Daoy (cell line): ENCODE measurements around the gene DCTN2. TPM values are rescaled to one million over a fixed set of nuclear protein-coding genes. Genes with fewer than 3 reads are reported as not detected.
"Not testable (repeated sequence)": the region's sequence is repeated elsewhere in the genome, so short reads cannot be mapped to it uniquely, and the experiment has no call there.

Source experiments
- DNase-seq: peaks from one replicate; pipeline ENCODE4 v3.0.0-alpha.2; 2015; ENCODE audit warnings: low read depth
- total RNA-seq: library from RNA; depleted of rRNA; stranded (reverse); fragments of >200 nt; shearing (Covaris generic); gene quantifications from 2 replicates; pipeline ENCODE4 v1.2.3, GENCODE V29; 2014

Gene DCTN2
- total RNA-seq, 1 experiment from 2014 or later: 108 TPM

DNA sequence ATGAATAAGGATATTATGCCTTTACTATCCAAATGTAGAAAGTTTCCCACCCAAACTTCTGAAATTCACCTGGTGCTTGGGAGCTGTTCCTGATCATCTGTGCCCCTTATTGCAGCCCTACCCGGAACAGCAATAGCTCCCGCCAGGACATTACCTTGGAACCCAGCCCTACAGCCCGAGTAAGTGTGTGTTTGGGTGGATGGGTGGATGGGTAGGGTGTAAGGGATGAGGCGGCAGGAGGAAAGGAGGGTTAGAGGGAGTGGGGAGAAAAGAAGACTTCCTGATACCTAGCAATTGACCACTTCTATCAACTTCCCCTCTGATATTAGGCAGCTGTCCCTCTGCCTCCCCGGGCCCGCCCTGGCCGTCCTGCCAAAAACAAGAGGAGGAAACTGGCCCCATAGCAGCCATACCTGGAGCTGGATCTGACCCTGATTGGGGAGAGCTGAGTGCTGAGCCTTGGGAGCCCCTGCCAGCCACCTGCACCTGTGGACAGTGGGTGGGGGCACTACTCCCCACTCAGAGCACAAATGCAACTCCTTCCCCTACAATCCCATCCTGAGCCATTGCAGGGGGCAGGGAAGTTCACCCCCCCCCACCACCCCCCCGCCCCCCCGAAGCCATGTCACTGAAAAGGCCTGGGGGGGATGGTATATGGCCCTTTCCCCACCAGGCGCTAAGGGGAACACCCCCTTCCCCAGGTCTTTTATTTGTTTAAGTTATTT, 18.0 kb downstream of the DCTN2 start:
- DNase-seq: no peak

DNA sequence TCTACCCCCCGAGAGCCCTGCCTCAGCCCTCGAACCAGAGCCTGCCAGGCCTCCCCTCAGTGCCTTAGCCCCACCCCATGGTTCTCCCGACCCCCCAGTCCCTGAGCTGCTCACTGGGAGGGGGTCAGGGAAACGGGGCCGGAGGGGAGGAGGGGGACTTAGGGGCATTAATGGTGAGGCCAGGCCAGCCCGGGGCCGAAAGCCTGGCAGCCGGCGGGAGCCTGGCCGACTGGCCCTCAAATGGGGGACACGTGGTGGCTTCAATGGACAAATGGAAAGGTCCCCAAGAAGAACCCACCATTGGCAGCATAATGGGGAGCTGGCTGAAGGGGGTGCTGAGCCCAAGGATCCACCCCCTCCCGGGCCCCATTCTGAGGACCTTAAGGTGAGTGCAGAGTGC, 18.8 kb downstream of the DCTN2 start:
- no peak for DNase-seq

DNA sequence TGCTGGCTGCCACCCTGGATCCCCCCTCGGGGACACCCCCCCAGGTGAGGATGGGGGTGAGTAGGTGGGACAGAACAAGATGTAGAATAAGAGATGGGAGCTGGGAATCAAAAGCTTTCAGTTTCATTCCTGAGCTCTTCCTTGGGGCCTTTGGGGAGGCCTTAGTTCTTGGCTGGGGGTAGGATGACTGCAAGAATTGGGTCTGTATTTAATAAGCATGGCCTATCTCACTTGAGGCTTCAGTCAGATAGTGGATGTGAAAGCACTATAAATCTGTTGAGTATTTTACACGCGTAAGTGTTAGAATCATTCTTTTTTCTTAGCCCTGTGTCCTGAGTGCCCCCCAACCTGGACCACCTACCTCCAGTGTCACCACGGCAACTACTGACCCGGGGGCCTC, 19.8 kb downstream of the DCTN2 start:
- DNase-seq: no peak

DNA sequence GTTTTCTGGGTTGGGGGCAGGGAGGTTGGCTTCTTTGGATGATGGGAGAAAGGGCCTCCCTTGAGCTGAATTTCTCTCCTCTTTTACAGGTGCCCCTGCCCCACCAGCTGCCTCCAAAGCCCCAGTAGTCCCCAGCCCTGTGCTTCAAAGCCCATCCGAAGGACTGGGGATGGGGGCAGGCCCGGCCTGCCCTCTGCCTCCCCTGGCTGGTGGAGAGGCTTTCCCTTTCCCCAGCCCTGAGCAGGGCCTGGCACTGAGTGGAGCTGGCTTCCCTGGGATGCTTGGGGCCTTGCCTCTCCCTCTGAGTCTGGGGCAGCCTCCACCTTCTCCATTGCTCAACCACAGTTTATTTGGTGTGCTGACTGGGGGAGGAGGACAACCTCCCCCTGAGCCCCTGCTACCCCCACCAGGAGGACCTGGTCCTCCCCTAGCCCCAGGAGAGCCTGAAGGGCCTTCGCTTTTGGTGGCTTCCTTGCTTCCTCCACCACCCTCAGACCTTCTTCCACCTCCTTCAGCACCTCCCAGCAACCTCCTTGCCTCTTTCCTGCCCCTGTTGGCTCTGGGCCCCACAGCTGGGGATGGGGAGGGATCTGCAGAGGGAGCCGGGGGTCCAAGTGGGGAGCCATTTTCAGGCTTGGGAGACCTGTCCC, 20.4 kb downstream of the DCTN2 start:
- DNase-seq: no peak

DNA sequence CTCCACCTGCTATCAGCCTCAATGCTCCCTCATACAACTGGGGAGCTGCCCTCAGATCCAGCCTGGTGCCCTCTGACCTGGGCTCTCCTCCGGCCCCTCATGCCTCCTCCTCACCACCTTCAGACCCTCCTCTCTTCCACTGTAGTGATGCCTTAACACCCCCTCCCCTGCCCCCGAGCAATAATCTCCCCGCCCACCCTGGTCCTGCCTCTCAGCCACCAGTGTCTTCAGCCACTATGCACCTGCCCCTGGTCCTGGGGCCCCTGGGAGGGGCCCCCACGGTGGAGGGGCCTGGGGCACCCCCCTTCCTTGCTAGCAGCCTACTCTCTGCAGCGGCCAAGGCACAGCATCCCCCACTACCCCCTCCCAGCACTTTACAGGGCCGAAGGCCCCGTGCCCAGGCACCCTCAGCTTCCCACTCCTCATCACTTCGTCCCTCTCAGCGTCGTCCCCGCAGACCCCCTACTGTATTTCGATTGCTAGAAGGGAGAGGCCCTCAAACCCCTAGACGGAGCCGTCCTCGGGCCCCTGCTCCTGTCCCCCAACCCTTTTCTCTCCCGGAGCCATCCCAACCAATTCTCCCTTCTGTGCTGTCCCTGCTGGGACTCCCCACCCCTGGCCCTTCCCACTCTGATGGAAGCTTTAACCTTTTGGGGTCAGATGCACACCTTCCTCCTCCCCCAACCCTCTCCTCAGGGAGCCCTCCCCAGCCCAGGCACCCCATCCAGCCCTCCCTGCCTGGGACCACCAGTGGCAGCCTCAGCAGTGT, 21.2 kb downstream of the DCTN2 start:
- DNase-seq: no peak

DNA sequence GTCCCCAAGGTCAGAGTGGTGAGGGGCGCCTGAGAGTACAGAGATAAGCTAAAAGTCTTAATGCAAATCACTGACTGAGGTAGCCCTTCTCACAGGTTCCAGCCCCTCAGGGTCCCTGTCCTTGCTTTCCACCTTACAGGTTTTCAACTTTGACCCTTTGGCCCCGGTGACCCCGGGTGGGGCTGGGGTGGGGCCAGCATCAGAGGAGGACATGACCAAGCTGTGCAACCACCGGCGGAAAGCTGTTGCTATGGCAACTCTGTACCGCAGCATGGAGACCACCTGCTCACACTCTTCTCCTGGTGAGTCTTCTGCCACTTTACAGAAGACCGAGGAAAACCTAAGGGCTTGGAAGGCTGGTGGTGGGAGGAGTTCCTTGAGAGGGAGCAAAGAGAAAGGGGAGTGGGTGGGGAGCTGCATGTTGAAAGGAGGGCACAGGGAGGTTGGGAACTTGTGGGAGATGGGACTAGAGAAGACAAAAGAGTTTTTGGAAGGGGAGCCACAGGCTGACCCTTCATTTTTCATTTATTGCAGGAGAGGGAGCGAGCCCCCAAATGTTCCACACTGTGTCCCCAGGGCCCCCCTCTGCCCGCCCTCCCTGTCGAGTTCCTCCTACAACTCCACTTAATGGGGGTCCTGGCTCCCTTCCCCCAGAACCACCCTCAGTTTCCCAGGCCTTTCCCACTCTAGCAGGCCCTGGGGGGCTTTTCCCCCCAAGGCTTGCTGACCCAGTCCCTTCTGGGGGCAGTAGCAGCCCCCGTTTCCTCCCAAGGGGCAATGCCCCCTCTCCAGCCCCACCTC, 22.0 kb downstream of the DCTN2 start:
- DNase-seq: no peak

DNA sequence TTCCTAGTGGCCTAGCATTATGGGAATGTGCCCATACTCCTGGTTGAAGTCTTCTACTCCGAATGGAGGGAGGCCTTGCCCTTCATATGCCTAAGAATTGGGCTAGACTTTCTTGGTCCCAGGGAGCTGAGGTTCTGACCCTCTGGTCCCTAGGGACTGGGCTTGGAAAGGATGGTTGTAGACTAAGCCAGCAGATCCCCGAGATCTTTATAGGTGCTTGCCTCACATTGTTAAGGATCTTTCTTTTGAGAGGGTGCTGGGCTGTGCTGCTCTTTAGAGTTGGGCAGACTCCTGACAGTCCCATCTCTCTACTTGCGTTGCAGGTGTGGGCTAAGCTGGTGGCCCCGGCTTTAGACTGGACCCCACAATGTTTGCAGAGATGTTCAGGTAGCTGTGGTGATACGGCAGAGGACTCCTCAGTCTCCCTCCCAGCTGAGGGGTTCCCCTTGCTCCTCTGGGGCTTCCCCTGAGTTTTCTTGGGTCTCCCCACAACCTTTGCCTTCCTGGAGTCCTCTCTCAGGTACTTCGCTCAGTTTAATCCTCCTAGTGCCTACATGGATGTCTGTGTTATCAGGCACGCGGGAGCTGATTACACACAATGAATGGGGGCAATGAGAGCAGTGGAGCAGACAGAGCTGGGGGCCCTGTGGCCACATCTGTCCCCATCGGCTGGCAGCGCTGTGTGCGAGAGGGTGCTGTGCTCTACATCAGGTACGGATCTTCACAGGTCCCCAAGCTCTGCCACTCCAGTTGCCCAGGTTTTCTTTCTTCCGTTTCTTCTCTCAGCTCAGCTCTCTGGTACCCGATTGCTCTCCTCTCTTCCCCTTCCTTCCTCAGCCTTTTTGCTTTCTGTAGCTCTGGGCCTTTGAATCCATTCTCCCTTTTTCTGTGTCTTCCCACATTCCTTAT, 23.0 kb downstream of the DCTN2 start:
- DNase-seq: no peak

DNA sequence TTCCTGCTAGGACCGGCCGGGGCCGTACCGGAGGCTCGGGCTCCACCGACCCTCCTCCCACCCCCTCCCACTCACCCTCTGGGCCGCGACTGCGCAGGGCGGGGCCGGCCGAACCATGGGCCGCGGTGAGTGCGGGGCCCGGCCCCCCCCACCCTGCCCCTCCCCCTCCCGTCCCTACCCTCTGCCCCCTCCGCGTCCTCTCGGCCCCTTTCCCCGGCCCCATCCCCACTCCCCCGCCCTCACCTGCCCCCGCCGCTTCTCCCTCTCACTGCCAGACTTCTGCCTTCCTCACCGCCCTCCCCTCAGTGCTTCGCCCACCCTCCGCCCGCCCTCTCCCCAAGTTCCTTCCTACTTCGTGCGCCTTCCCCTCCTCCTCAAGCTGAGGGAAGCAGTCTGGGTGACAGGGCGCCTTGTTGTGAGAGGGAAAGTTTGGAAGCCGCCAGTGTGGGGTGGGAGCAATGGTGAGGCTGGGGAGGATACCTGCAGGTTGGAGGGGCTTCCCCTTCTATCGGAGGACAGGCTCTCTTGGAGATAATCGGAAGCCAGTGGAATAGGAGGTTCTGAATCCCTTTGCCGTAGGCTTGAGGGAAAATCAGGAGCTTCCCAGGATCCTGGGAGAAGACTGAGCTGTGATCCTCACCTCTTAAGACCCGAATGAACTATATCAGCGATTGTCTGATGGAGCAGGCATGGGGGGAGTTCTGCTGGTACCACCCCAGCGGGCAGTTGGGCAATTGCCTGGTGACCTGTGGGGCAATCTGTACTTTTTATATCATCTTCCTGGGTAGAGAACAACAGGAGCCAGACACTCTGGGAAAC, 23.9 kb downstream of the DCTN2 start:
- DNase-seq: peak; percentile 54

DNA sequence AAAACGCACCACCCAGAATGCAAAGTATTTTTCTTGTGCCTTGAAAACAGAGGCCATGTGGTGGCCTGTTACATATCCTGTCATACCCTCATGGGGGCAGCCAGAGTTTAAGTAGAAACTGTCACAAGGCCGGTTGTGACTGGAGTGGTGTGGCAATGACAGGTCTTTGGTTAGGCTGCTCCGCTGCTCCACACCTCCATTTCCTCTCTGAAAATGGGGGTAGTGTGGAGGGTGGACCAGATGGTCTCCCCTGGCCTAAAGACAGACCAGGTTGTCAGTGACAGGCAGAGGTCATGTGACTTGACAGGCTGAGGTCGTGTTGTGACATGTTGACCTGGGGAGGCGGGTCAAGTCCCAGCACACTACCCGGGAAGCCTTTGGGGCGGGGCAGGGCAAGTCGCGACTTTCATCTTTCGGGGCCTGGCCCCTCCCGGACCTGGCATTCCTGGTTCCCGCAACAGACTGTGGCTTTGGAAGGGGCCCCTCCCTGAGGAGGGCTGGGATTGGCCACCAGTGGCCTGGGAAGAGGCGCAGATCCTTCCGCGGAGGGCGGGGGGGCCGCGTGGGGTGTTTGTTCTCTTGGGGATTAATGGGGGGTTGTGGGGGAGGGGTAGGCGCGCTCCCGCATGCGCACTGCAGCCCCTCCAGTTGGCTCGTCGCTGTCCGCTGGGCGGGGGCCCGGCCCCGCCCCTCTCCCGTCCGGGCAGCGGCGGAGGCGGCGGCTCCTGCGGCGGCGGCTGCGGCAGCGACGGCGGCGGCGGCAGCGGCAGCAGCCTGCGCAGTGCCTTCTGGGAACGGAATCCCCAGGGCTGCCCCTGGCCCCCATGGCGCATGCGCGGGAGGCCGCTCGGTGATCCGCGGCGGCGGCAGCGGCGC, 24.7 kb downstream of the DCTN2 start, which contains the start of gene MBD6:
TSS of gene MBD6 (plus strand) at position 814 of the 876 bp plus-strand sequence. CDS start 1,480 bp downstream, outside the sequence.
- DNase-seq: peak; percentile 93

DNA sequence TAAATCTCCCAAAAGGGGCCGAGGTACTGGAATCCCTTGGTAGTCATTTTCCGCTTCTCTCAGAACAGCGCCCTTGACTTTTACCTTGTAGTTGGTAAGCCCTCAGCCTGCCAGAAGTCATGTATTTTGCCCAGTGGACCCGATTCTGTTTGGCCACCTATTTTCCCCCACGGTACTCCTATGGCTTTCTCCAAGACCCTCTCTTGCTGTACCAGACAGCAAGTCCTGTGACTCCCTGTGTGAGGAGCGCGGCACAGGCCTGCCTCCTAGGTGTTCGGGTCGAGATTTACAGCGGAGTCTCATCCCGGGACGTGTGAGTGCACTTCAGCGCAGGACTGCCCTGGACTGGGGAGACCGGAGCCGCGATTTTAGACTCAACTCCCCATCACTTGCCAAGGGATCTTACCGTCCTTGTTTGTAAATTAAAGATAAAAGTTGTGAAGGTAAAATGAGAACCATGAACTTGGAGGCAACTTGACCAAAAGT, 25.4 kb downstream of the DCTN2 start:
- DNase-seq: peak; percentile 23

DNA sequence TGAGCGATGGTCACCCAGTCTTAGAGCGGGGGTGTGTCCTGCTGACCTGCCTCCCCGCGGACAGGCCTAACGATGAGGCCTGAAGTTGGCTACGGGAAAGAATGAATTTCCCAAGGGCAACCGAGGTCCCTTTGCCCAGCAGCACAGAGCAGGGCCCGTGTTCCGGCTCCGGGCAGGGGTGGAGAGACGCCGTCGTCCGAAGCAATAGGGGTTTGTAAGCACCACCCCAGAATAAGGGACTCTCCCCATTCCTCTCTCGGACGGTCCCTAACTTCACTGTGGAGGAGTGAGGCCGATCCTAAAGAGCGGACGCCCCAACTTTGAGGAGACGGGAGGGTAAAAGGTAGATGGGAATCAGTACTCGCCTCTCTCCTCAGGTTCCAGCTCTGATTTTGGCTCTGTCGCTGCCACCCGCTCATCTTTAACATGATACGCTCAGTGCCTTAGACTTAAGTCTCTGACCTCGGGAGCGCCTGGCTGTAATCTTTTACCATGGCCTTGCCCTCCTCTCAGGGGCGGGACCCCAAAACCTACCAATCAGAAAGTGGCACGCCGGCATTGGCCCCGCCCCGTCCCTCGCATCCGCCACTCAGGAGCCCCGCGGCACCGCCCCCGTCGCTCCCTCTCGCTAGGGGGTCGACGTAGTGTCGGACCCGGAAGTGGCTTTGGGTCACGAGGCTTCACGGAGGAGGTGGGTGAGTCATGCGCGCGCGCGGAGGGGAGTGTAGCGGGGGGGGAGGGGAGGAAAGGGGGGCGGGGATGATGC, 26.8 kb downstream of the DCTN2 start, which contains the start of gene DDIT3:
TSS of gene DDIT3 (minus strand) at position 462 of the 766 bp plus-strand sequence. CDS start 3,108 bp downstream, outside the sequence.
- peak; percentile 99 for DNase-seq

DNA sequence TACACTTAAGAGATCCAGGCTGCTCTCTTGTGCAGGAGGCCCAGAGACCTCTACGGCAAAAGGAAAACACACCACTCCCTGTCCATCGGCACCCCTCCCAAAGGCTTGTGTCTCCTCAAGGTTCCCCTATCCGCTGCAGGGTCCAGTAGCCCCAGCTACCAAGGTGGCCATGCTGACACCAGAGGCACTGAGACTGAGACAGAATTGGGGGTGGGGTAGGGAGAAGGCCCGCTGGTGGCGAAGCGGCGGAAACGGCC, 27.3 kb downstream of the DCTN2 start:
- peak; percentile 47 for DNase-seq

DNA sequence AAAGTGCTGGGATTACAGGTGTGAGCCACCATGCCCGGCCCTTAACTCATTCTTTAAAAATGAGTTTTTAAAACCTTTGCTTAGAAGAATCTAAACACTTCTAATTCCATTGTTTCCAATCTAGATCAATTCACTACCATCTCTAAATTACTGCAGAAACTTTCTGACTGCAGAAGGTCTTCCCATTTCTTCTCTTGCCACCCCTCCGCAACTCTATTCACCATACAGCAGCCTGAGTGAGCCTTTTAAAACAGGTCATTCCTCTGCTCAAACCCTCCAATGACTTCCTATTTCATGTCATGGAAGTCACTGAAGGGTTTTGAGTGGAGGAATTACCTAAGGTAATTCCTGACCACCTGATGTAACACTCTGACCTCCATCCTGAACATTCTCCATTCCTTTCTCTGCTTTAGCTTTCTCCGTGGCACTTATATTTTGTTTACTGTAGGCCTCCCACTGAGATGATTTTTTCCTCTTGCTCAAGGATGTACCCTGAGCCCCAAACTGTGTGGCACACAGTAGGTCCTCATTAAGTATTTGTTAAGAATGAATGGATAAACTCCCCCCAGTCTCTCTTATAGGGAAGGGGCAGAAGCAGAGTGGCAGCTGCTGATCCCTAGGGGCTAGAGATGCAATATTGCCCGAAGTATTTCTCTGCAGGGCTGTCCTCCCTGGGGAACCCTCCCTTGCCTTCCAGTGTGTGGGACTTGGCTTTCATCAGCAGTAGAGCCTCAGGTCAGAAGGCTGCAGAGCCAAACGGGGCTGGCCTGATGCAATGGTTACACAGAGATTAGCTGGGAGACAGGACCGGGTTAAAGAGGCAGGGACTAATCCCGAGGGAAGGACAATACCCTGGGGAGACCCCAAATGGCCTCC, 27.8 kb downstream of the DCTN2 start:
- DNase-seq: peak; percentile 34

DNA sequence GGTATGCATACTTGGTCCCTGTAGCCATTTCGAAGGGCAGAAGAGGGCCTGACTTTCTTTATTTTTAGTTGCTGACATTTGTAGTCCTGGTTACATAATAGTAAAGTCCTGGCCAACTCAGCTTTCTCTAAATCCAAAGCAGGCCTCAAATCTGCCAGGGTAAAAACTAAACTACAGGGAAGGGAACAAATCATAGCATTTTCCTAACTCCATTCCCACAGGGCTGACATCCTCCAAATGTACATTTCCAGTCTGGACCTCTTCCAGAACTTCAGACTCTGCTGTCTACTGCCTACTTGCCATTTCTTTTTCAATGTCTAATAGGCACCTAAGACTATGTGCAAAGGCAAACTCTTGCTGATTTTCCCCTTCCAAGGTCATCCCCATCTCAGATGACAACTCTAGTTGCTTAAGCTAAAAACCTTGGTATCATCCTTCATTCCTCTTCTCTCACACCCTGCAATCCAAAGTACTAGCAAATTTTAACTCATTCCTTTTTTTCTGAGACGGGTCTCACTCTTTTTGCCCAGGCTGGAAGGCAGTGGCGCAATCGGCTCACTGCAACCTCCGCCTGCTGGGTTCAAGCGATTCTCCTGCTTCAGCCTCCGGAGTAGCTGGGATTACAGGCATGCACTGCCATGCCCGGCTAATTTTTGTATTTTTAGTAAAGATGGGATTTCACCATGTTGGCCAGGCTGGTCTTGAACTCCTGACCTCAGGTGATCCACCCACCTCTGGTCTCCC, 28.6 kb downstream of the DCTN2 start:
- no peak for DNase-seq

DNA sequence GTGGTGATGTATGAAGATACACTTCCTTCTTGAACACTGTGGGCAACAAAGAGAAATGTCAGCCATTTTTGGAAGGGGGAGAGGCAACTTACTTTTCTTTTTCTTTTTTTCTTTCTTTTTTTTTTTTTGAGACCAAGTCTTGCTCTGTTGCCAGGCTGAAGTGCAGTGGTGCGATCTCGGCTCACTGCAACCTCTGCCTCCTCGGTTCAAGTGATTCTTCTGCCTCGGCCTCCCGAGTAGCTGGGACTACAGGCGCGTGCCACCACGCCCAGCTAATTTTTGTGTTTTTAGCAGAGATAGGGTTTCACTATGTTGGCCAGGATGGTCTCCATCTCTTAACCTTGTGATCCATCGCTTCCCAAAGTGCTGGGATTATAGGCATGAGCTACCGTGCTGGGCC, 29.3 kb downstream of the DCTN2 start:
- DNase-seq: not testable (repeated sequence)

DNA sequence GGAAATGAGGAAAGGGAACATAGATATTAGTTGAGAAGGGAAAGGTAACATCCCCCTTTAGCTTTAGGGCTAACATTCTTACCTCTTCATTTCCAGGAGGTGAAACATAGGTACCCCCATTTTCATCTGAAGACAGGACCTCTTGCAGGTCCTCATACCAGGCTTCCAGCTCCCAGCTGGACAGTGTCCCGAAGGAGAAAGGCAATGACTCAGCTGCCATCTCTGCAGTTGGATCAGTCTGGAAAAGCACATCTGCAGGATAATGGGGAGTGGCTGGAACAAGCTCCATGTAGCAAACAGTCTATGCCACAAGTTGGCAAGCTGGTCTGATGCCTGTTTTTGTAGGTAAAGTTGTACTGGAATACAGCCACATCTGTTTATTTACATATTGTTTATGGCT, 29.8 kb downstream of the DCTN2 start:
- no peak for DNase-seq
